Duodenal mucosa (tissue), 2 donors: ENCODE data around the gene TRDN.

ENCODE experiments used
- H3K27ac ChIP-seq: one replicate; pipeline ENCODE4 v1.7.0; 2013; ENCODE audit warnings: low read depth, low read length
- H3K27me3 ChIP-seq, 2 donors: one replicate each; pipeline ENCODE4 v1.7.0; 2013; ENCODE audit warnings: low read length in 2 of 2, control low read depth in 1 of 2; ENCODE audit not compliant: insufficient read depth in 2 of 2, control insufficient read depth in 1 of 2
- H3K36me3 ChIP-seq, 2 donors: one replicate each; pipeline ENCODE4 v1.7.0; 2013; ENCODE audit warnings: low read length in 2 of 2, control low read depth in 1 of 2; ENCODE audit not compliant: insufficient read depth in 2 of 2, control insufficient read depth in 1 of 2
- H3K4me1 ChIP-seq, 2 donors: one replicate each; pipeline ENCODE4 v1.7.0; 2013; ENCODE audit warnings: low read length in 2 of 2, control low read depth in 1 of 2; ENCODE audit not compliant: insufficient read depth in 2 of 2, control insufficient read depth in 1 of 2
- H3K4me3 ChIP-seq, 2 donors: one replicate each; pipeline ENCODE4 v1.7.0; 2013; ENCODE audit warnings: low read length in 2 of 2, low read depth in 1 of 2
- H3K9ac ChIP-seq, 2 donors: one replicate each; pipeline ENCODE4 v1.7.0; 2013; ENCODE audit warnings: low read length in 2 of 2, low read depth in 1 of 2
- H3K9me3 ChIP-seq, 2 donors: one replicate each; pipeline ENCODE4 v1.7.0; 2013; ENCODE audit warnings: low read length in 2 of 2, control low read depth in 1 of 2; ENCODE audit not compliant: control insufficient read depth in 1 of 2

TRDN gene

DNA sequence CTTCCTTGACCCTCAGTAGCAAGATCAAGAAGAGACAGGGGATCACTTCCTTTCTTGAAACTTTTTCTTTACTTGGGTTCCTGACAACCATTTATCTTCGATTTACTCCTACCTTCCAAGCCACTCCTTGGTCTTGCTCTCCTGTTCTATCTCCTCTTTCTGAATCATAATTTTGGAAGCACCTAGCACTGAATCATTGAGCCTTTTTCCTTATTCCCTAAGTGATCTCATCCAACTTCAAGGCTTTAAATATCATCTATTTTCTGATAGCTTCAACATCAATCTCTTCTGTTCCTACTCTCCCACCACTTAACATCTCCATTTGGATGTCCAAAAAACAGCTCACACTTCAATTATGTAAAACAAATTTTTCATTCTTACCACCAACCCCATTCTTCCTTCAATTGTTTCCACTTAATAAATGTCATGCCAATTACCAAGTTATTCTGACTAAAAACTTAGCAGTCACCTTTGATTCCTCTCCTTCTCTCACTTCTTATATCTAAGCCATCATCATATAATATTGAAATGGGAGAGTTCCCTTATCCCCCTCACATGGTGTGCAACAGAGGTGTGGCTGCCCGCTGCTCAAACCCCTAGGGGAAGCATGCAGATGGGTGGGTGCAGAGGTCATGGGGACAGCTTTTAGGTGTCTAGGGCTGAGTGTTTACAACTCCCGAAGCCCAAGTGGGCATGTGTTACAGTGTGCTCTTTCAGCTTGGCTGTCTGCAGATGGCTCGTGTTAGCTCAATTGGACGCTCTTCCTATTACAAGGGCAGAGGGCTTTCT, 23.4 kb upstream of the TRDN start:
- H3K27me3 ChIP-seq, result no peaks in the 10 kb centered on the region
- H3K9me3 ChIP-seq, result no peaks in the 10 kb centered on the region
- no peaks in the 10 kb centered on the region for H3K4me1 ChIP-seq
- no peak overlapping the region for H3K9ac ChIP-seq
- H3K4me3 ChIP-seq, result no peak overlapping the region
- no peak overlapping the region for H3K27ac ChIP-seq
- H3K36me3 ChIP-seq, result no peaks in the 10 kb centered on the region

DNA sequence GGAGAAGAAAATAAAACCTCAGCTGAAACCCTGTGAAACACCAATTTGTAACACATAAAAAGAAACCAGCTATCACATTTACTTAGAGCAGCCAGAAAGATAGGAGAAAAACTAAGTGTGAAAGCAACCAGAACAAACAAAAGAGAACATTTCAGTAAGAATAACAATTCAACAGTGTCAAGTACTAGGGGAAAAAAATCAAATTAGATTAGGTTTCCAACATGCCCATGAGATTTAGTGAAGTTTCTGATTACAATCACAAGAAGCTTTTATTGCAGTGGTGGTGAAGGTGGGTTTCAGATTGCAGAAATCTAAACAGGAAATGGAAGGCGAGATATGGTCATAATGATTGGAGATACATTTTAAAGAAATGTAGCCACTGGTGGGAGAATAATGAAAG, 22.1 kb upstream of the TRDN start:
- no peaks in the 10 kb centered on the region for H3K4me1 ChIP-seq
- H3K9ac ChIP-seq, result no peak overlapping the region
- no peak overlapping the region for H3K4me3 ChIP-seq
- no peaks in the 10 kb centered on the region for H3K36me3 ChIP-seq
- no peaks in the 10 kb centered on the region for H3K9me3 ChIP-seq
- no peaks in the 10 kb centered on the region for H3K27me3 ChIP-seq
- no peak overlapping the region for H3K27ac ChIP-seq

DNA sequence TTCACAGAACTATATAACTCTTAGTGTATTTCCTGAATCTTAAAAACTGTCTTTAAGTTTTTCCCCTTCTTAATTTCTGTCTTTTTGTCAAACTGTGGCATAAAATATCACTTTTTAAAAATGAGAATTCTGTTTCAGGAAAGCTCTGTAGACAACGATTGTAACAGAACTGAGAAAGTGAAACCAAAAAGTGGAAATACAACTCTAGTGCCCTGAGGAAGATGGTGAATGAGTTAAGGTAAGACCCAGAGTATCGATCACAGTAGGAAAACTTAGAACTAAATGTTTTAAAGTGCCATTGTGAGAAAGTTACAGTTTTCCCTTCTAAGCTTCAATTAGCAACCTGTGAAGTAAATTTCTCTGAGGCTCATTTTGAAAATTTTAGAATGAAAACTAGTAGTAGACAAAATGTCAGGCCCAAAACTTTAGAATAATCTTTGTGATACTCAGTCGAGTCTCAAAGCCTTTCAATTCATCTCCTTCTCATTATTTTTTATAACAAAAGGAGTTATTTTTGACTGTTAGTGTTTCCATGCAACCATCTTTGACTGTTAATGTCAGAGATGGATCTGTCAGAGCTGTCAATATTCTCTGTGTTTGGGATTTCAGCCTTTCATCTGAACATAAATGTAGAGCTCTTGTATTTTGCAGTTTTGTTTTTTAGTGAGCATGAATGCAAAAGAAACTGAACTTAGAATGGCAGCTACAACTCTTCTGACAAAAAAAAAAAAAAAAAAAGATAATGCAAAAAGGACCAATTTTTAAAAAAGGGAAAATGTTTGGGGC, 19.0 kb upstream of the TRDN start:
- Histone ChIP-seq H3K9ac (no peak overlapping the region), H3K27ac (no peak overlapping the region), H3K36me3 (no peaks in the 10 kb centered on the region), H3K9me3 (no peaks in the 10 kb centered on the region), H3K27me3 (no peaks in the 10 kb centered on the region), H3K4me1 (no peaks in the 10 kb centered on the region), H3K4me3 (peak overlapping the region; percentile 24 to 43)

DNA sequence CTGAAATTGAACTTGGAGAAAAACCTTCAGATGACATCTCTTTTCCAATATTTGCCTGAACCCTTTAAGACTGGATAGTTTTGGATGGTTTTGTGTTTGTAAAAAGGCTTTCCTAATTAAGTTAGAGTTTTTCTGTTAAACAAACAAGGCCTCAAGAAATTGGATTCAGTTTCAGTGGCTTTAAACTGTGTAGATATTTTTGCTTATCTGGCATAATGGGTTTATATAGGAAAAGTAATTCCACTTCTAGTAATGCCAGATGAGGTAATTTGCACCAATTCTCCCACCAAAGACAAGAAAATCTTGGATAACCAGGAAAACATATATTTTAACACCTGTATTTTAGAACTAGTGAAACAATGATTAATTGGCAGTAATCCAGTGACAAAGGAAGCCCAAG, 12.0 kb upstream of the TRDN start:
- no peaks in the 10 kb centered on the region for H3K27me3 ChIP-seq
- H3K4me1 ChIP-seq, result no peaks in the 10 kb centered on the region
- H3K9me3 ChIP-seq, result no peaks in the 10 kb centered on the region
- no peak overlapping the region for H3K27ac ChIP-seq
- H3K9ac ChIP-seq, result no peak overlapping the region
- H3K4me3 ChIP-seq, result no peak overlapping the region
- H3K36me3 ChIP-seq, result no peaks in the 10 kb centered on the region

DNA sequence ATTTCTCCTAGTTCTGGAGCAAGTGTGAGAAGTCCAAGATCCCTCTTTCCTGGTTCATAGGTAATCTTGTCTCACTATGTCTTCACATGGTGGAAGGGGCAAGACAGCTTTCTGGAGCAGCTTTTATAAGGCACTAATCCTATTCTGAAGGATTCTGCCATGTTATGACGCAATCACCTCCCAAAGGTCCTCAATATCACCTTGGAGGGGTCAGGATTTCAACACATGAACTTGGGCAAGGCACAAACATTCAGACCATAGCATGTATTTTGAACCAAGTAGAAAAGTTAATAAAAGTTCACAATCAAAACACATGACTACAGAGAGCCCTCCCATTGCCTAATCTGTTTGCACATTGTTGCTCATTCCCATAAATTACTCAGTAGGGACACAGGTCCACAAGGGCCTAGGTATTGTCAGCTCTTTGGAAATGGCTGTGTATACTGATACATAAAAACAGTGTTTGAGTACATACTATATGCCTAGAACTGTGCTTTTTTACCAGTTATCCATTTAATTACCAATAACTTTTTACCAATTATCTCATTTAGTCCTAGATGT, 11.3 kb upstream of the TRDN start:
- no peaks in the 10 kb centered on the region for H3K4me1 ChIP-seq
- H3K4me3 ChIP-seq, result no peak overlapping the region
- H3K27me3 ChIP-seq, result no peaks in the 10 kb centered on the region
- no peak overlapping the region for H3K9ac ChIP-seq
- no peak overlapping the region for H3K27ac ChIP-seq
- H3K36me3 ChIP-seq, result no peaks in the 10 kb centered on the region
- no peaks in the 10 kb centered on the region for H3K9me3 ChIP-seq

GRCh38 chr6:123641497-123641896, 4.7 kb upstream of the TRDN start:
- no peaks in the 10 kb centered on the region for H3K9me3 ChIP-seq
- no peak overlapping the region for H3K27ac ChIP-seq
- H3K27me3 ChIP-seq, result no peaks in the 10 kb centered on the region

DNA sequence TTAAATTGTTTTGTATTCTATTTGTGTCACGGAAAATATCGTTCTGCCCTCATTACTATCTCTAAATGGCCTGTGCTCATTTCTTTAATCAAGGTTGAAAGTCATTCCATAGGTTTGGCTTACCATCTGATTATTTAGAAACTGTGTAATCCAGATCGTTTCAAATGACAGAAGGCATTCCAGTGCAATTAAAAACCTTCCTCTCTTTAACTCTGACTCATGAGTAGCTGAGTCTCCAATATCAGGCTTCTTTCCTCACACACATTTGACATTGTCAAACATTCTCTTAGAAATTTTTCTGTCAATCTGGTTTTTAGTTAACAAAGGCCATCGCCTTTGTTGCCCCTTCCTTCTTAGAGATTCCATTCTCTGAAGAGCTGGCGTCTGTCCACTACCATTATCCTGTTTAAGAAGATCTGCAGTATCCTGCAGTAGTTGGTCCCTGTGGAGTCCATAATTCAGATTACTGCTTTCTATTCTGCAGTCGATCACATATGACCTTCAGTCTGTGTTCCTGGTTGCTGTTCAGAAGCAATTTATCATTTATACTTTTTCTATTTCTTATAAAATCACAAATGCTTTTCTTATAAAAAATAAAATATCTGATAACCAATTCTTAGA, 3.9 kb upstream of the TRDN start:
- H3K4me1 ChIP-seq, result no peaks in the 10 kb centered on the region
- H3K9ac ChIP-seq, result no peak overlapping the region
- H3K9me3 ChIP-seq, result no peaks in the 10 kb centered on the region
- no peak overlapping the region for H3K4me3 ChIP-seq
- no peaks in the 10 kb centered on the region for H3K27me3 ChIP-seq
- H3K27ac ChIP-seq, result no peak overlapping the region
- no peaks in the 10 kb centered on the region for H3K36me3 ChIP-seq

More at GRCh38 chr6:123641497-123641896, 4.7 kb upstream of the TRDN start:
- no peak overlapping the region for H3K9ac ChIP-seq
- H3K4me3 ChIP-seq, result no peak overlapping the region
- no peaks in the 10 kb centered on the region for H3K36me3 ChIP-seq
- no peaks in the 10 kb centered on the region for H3K4me1 ChIP-seq

- H3K4me3 ChIP-seq, result no peak overlapping the region
- no peaks in the 10 kb centered on the region for H3K4me1 ChIP-seq
- H3K36me3 ChIP-seq, result no peaks in the 10 kb centered on the region
- H3K27me3 ChIP-seq, result no peaks in the 10 kb centered on the region
- H3K27ac ChIP-seq, result no peak overlapping the region
- no peak overlapping the region for H3K9ac ChIP-seq
- H3K9me3 ChIP-seq, result no peaks in the 10 kb centered on the region
These were observed 2.1 kb upstream of the TRDN start for GRCh38 chr6:123638865-123639264.

DNA sequence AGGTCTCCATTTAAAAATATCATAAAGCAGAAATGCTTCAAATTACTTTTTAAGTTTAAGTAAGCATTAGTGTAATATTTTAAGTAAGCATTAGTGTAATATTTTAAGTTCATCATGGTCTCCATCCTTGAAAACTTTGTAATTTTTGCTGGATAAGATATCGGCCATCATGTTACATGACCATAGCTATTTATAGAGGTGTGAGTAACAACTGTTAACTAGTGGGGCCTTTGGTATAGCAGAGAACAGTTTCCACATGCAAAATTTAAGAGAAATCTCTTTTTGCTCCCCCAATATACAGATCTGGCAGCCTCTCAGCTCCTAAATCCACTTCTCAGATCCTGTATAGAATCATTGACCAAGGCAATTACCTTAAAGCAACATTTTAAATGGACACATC, 468 bp downstream of the TRDN start:
- Histone ChIP-seq H3K27ac (no peak overlapping the region), H3K9me3 (no peaks in the 10 kb centered on the region), H3K36me3 (no peaks in the 10 kb centered on the region), H3K4me1 (no peaks in the 10 kb centered on the region), H3K9ac (no peak overlapping the region), H3K4me3 (no peak overlapping the region), H3K27me3 (no peaks in the 10 kb centered on the region)

DNA sequence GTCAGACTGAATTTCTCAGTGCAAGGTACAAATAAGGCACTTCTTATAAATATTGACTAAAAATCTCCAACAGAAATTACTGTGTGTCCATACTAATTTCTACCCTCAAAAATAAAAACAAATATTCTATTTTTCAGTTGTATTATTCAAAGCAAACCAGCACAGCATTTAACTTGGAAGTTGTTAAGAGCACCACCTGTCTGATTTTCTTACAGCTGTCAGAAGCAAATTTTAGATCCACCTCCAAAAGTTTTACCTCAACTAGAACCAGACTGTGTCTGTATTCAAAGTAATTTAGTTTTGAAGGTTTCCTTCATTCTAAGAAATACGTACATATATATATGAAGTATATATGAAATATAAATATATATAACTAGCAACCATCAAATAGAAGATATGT, 1.2 kb downstream of the TRDN start:
- H3K27ac ChIP-seq, result no peak overlapping the region
- no peaks in the 10 kb centered on the region for H3K9me3 ChIP-seq
- no peak overlapping the region for H3K4me3 ChIP-seq

More for the DNA sequence above, 1.2 kb downstream of the TRDN start:
- no peaks in the 10 kb centered on the region for H3K36me3 ChIP-seq
- H3K9ac ChIP-seq, result no peak overlapping the region
- H3K27me3 ChIP-seq, result no peaks in the 10 kb centered on the region
- no peaks in the 10 kb centered on the region for H3K4me1 ChIP-seq
